HUES64 (cell line): ENCODE data around the gene LMLN.
"Not testable (repeated sequence)": the region's sequence is repeated elsewhere in the genome, so short reads cannot be mapped to it uniquely, and the experiment has no call there.

Source experiments
- H3K27ac ChIP-seq: 2 replicates; pipeline ENCODE4 v1.7.0; 2013; ENCODE audit warnings: low read depth, low read length, inconsistent platforms
- H3K27me3 ChIP-seq: 2 replicates; pipeline ENCODE4 v1.6.1; 2013; ENCODE audit warnings: mild to moderate bottlenecking, low read length; ENCODE audit not compliant: insufficient read depth
- H3K36me3 ChIP-seq: 2 replicates; pipeline ENCODE4 v1.6.1; 2013; ENCODE audit warnings: mild to moderate bottlenecking, low read length; ENCODE audit not compliant: insufficient read depth
- H3K4me1 ChIP-seq: 2 replicates; pipeline ENCODE4 v1.6.1; 2013; ENCODE audit warnings: mild to moderate bottlenecking, low read length, moderate library complexity; ENCODE audit not compliant: insufficient read depth
- H3K4me3 ChIP-seq: 2 replicates; pipeline ENCODE4 v1.5.1; 2013; ENCODE audit warnings: mild to moderate bottlenecking, low read length, moderate library complexity
- H3K9ac ChIP-seq: 2 replicates; pipeline ENCODE4 v1.6.1; 2013; ENCODE audit warnings: mild to moderate bottlenecking, low read depth, low read length
- H3K9me3 ChIP-seq: 2 replicates; pipeline ENCODE4 v1.6.1; 2013; ENCODE audit warnings: low read depth, low read length; ENCODE audit not compliant: insufficient read depth
- WGBS: fragments of 150-250, 120-280 bp; methylation state at CpG from one replicate; pipeline ENCODE4 v1.1.7; 2013; ENCODE audit warnings: missing lambda C conversion rate; 5-methylcytosine and 5-hydroxymethylcytosine counted together

LMLN gene

GRCh38 chr3:197958346-197958745 lies 1.7 kb upstream of the LMLN start:
- Histone ChIP-seq H3K4me3 (no peak overlapping the region), H3K4me1 (peaks cover 10% of the 10 kb centered on the region), H3K9ac (no peak overlapping the region), H3K9me3 (no peaks in the 10 kb centered on the region), H3K27me3 (peaks cover 9% of the 10 kb centered on the region; the same call in 1 of the 2 replicates), H3K27ac (no peak overlapping the region), H3K36me3 (peaks cover 33% of the 10 kb centered on the region)
- 90% methylated on average over 4 of the region's 4 CpGs for WGBS

GRCh38 chr3:197958848-197959247 lies 1.2 kb upstream of the LMLN start:
- H3K9ac ChIP-seq, H3K27me3 ChIP-seq, H3K9me3 ChIP-seq, H3K27ac ChIP-seq: not testable (repeated sequence)
- H3K4me1 ChIP-seq: peaks cover 10% of the 10 kb centered on the region
- H3K36me3 ChIP-seq: peaks cover 28% of the 10 kb centered on the region
- WGBS: 92% methylated on average over 19 of the region's 19 CpGs
- 0 out of 2 replicates have a peak overlapping the region, but pooled peaks have one; percentile 84 for H3K4me3 ChIP-seq

- 73% methylated on average over 6 of the region's 6 CpGs for WGBS
- Histone ChIP-seq H3K9me3 (no peaks in the 10 kb centered on the region), H3K4me3 (peak overlapping the region; percentile 84), H3K4me1 (peaks cover 10% of the 10 kb centered on the region), H3K9ac (peak overlapping the region; percentile 52), H3K27me3 (peaks cover 9% of the 10 kb centered on the region; the same call in 1 of the 2 replicates), H3K27ac (no peak overlapping the region), H3K36me3 (peaks cover 22% of the 10 kb centered on the region)
Measured at GRCh38 chr3:197959500-197959890, 522 bp upstream of the LMLN start.

- Histone ChIP-seq H3K27me3 (peaks cover 9% of the 10 kb centered on the region; the same call in 1 of the 2 replicates), H3K9ac (peak overlapping the region; percentile 76), H3K4me3 (peak overlapping the region; percentile 84), H3K27ac (no peak overlapping the region; the same call in 1 of the 2 replicates), H3K9me3 (no peaks in the 10 kb centered on the region), H3K4me1 (peaks cover 10% of the 10 kb centered on the region), H3K36me3 (peaks cover 7% of the 10 kb centered on the region)
- WGBS: 30% methylated on average over 23 of the region's 23 CpGs
Measured at GRCh38 chr3:197960694-197961581, 921 bp downstream of the LMLN start.

GRCh38 chr3:197961582-197961945 lies 1.5 kb downstream of the LMLN start:
- Histone ChIP-seq H3K27ac (no peak overlapping the region), H3K4me1 (peaks cover 10% of the 10 kb centered on the region), H3K36me3 (peaks cover 1% of the 10 kb centered on the region), H3K9ac (no peak overlapping the region), H3K4me3 (no peak overlapping the region), H3K9me3 (no peaks in the 10 kb centered on the region), H3K27me3 (peaks cover 9% of the 10 kb centered on the region; the same call in 1 of the 2 replicates)
- 95% methylated on average over 9 of the region's 9 CpGs for WGBS

GRCh38 chr3:197963019-197963637 lies 3.1 kb downstream of the LMLN start:
- no peak overlapping the region for H3K27ac ChIP-seq

GRCh38 chr3:197967337-197967989 lies 7.4 kb downstream of the LMLN start:
- H3K4me1 ChIP-seq, H3K9ac ChIP-seq, H3K36me3 ChIP-seq, H3K27me3 ChIP-seq, H3K27ac ChIP-seq, H3K4me3 ChIP-seq: not testable (repeated sequence)
- H3K9me3 ChIP-seq: peaks cover 17% of the 10 kb centered on the region
- WGBS: 92% methylated on average over 8 of the region's 8 CpGs

More at GRCh38 chr3:197963019-197963637, 3.1 kb downstream of the LMLN start:
- Histone ChIP-seq H3K4me1 (peaks cover 10% of the 10 kb centered on the region), H3K36me3 (no peaks in the 10 kb centered on the region), H3K4me3 (no peak overlapping the region), H3K9ac (no peak overlapping the region), H3K27me3 (peaks cover 9% of the 10 kb centered on the region; the same call in 1 of the 2 replicates), H3K9me3 (peaks cover 8% of the 10 kb centered on the region)
- 94% methylated on average over 5 of the region's 5 CpGs for WGBS

- peaks cover 19% of the 10 kb centered on the region for H3K9me3 ChIP-seq
- H3K27ac ChIP-seq: no peak overlapping the region
- no peaks in the 10 kb centered on the region for H3K4me1 ChIP-seq
- H3K4me3 ChIP-seq: no peak overlapping the region
- no peak overlapping the region for H3K9ac ChIP-seq
- 88% methylated on average over 2 of the region's 3 CpGs for WGBS
- no peaks in the 10 kb centered on the region for H3K36me3 ChIP-seq
- no peaks in the 10 kb centered on the region for H3K27me3 ChIP-seq
Measured at GRCh38 chr3:197970588-197970987, 10.6 kb downstream of the LMLN start.

- Histone ChIP-seq H3K9me3 (peaks cover 11% of the 10 kb centered on the region; the same call in 1 of the 2 replicates), H3K4me3 (no peak overlapping the region), H3K27ac (no peak overlapping the region), H3K27me3 (no peaks in the 10 kb centered on the region), H3K36me3 (no peaks in the 10 kb centered on the region; the same call in 1 of the 2 replicates), H3K9ac (no peak overlapping the region), H3K4me1 (no peaks in the 10 kb centered on the region)
- WGBS: 93% methylated on average over 1 of the region's 1 CpG
Measured at GRCh38 chr3:197974016-197974415, 14.0 kb downstream of the LMLN start.

- H3K4me3 ChIP-seq: no peak overlapping the region
- H3K36me3 ChIP-seq: no peaks in the 10 kb centered on the region; the same call in 1 of the 2 replicates
- H3K4me1 ChIP-seq: no peaks in the 10 kb centered on the region
- no peak overlapping the region for H3K9ac ChIP-seq
- peaks cover 9% of the 10 kb centered on the region; the same call in 1 of the 2 replicates for H3K9me3 ChIP-seq
- H3K27me3 ChIP-seq: no peaks in the 10 kb centered on the region
- WGBS: 98% methylated on average over 7 of the region's 8 CpGs
- no peak overlapping the region for H3K27ac ChIP-seq
Measured at GRCh38 chr3:197975311-197975710, 15.3 kb downstream of the LMLN start.

GRCh38 chr3:197983076-197983475 lies 23.1 kb downstream of the LMLN start:
- H3K4me3 ChIP-seq: no peak overlapping the region
- no peaks in the 10 kb centered on the region for H3K9me3 ChIP-seq
- no peaks in the 10 kb centered on the region for H3K4me1 ChIP-seq
- no peak overlapping the region for H3K9ac ChIP-seq
- H3K27ac ChIP-seq: no peak overlapping the region
- H3K27me3 ChIP-seq: no peaks in the 10 kb centered on the region
- 91% methylated on average over 1 of the region's 1 CpG for WGBS
- H3K36me3 ChIP-seq: no peaks in the 10 kb centered on the region
